Duodenal mucosa (tissue), 2 donors: ENCODE measurements around the gene PCYT2.
"Not testable (repeated sequence)": the region's sequence is repeated elsewhere in the genome, so short reads cannot be mapped to it uniquely, and the experiment has no call there.

ENCODE experiments used
- H3K27ac ChIP-seq: one replicate; pipeline ENCODE4 v1.7.0; 2013; ENCODE audit warnings: low read depth, low read length
- H3K27me3 ChIP-seq, 2 donors: one replicate each; pipeline ENCODE4 v1.7.0; 2013; ENCODE audit warnings: low read length in 2 of 2, control low read depth in 1 of 2; ENCODE audit not compliant: insufficient read depth in 2 of 2, control insufficient read depth in 1 of 2
- H3K36me3 ChIP-seq, 2 donors: one replicate each; pipeline ENCODE4 v1.7.0; 2013; ENCODE audit warnings: low read length in 2 of 2, control low read depth in 1 of 2; ENCODE audit not compliant: insufficient read depth in 2 of 2, control insufficient read depth in 1 of 2
- H3K4me1 ChIP-seq, 2 donors: one replicate each; pipeline ENCODE4 v1.7.0; 2013; ENCODE audit warnings: low read length in 2 of 2, control low read depth in 1 of 2; ENCODE audit not compliant: insufficient read depth in 2 of 2, control insufficient read depth in 1 of 2
- H3K4me3 ChIP-seq, 2 donors: one replicate each; pipeline ENCODE4 v1.7.0; 2013; ENCODE audit warnings: low read length in 2 of 2, low read depth in 1 of 2
- H3K9ac ChIP-seq, 2 donors: one replicate each; pipeline ENCODE4 v1.7.0; 2013; ENCODE audit warnings: low read length in 2 of 2, low read depth in 1 of 2
- H3K9me3 ChIP-seq, 2 donors: one replicate each; pipeline ENCODE4 v1.7.0; 2013; ENCODE audit warnings: low read length in 2 of 2, control low read depth in 1 of 2; ENCODE audit not compliant: control insufficient read depth in 1 of 2

Gene PCYT2

GRCh38 chr17:81954131-81955057 lies 43.2 kb upstream of the PCYT2 start:
- H3K9ac ChIP-seq = no peak overlapping the region
- H3K4me3 ChIP-seq = no peak overlapping the region
- H3K27ac ChIP-seq = no peak overlapping the region
- peaks cover 14 to 15% of the 10 kb centered on the region in 2 donors for H3K27me3 ChIP-seq
- no peaks in the 10 kb centered on the region for H3K9me3 ChIP-seq
- H3K4me1 ChIP-seq = no peaks in the 10 kb centered on the region
- H3K36me3 ChIP-seq = no peaks in the 10 kb centered on the region

- not testable (repeated sequence) for H3K4me1 ChIP-seq
Measured at GRCh38 chr17:81953443-81953842, 42.2 kb upstream of the PCYT2 start.

GRCh38 chr17:81952792-81953228 lies 41.6 kb upstream of the PCYT2 start:
- Histone ChIP-seq H3K4me1 (no peaks in the 10 kb centered on the region), H3K9me3 (no peaks in the 10 kb centered on the region), H3K27ac (no peak overlapping the region), H3K36me3 (no peaks in the 10 kb centered on the region), H3K27me3 (peaks cover 0 to under 1% of the 10 kb centered on the region in 2 donors), H3K4me3 (no peak overlapping the region), H3K9ac (no peak overlapping the region)

More at GRCh38 chr17:81953443-81953842, 42.2 kb upstream of the PCYT2 start:
- H3K4me3 ChIP-seq, H3K27ac ChIP-seq, H3K36me3 ChIP-seq, H3K27me3 ChIP-seq, H3K9me3 ChIP-seq, H3K9ac ChIP-seq: not testable (repeated sequence)

GRCh38 chr17:81951785-81952684 lies 40.8 kb upstream of the PCYT2 start:
- H3K9ac ChIP-seq = no peak overlapping the region
- no peak overlapping the region for H3K4me3 ChIP-seq
- no peaks in the 10 kb centered on the region for H3K27me3 ChIP-seq
- H3K27ac ChIP-seq = no peak overlapping the region
- H3K36me3 ChIP-seq = no peaks in the 10 kb centered on the region
- no peaks in the 10 kb centered on the region for H3K4me1 ChIP-seq
- no peaks in the 10 kb centered on the region for H3K9me3 ChIP-seq

GRCh38 chr17:81950501-81950900 lies 39.3 kb upstream of the PCYT2 start:
- Histone ChIP-seq H3K9me3 (no peaks in the 10 kb centered on the region), H3K27ac (no peak overlapping the region), H3K27me3 (no peaks in the 10 kb centered on the region), H3K9ac (no peak overlapping the region), H3K36me3 (no peaks in the 10 kb centered on the region), H3K4me3 (no peak overlapping the region), H3K4me1 (no peaks in the 10 kb centered on the region)

GRCh38 chr17:81948635-81949378 lies 37.6 kb upstream of the PCYT2 start:
- Histone ChIP-seq H3K9ac (no peak overlapping the region), H3K4me1 (no peaks in the 10 kb centered on the region), H3K4me3 (no peak overlapping the region), H3K9me3 (no peaks in the 10 kb centered on the region), H3K36me3 (no peaks in the 10 kb centered on the region), H3K27ac (no peak overlapping the region), H3K27me3 (no peaks in the 10 kb centered on the region)

- no peak within 1 kb of the TSS for H3K27ac ChIP-seq
- no peak within 1 kb of the TSS for H3K4me3 ChIP-seq
- H3K4me1 ChIP-seq = no peaks in the 10 kb centered on the region
- H3K9me3 ChIP-seq = no peaks in the 10 kb centered on the region
- no peaks in the 10 kb centered on the region for H3K36me3 ChIP-seq
- no peak within 1 kb of the TSS for H3K9ac ChIP-seq
- no peaks in the 10 kb centered on the region for H3K27me3 ChIP-seq
Measured at GRCh38 chr17:81947189-81947588, 36.0 kb upstream of the PCYT2 start, which contains the start of gene MYADML2. MYADML2 (minus strand) TSS chr17:81947233; CDS start chr17:81941741, 5,492 bp downstream.

- Histone ChIP-seq H3K27ac (no peak overlapping the region), H3K27me3 (no peaks in the 10 kb centered on the region), H3K4me1 (peaks cover 0 to 18% of the 10 kb centered on the region in 2 donors), H3K36me3 (no peaks in the 10 kb centered on the region), H3K9ac (no peak overlapping the region), H3K9me3 (no peaks in the 10 kb centered on the region), H3K4me3 (no peak overlapping the region)
Measured at GRCh38 chr17:81944858-81945257, 33.7 kb upstream of the PCYT2 start.

- peak overlapping the region in 1 of 2 donors; percentile 59 for H3K4me3 ChIP-seq
- H3K27me3 ChIP-seq = no peaks in the 10 kb centered on the region
- H3K27ac ChIP-seq = no peak overlapping the region
- no peak overlapping the region for H3K9ac ChIP-seq
- H3K4me1 ChIP-seq = peaks cover 0 to 18% of the 10 kb centered on the region in 2 donors
- H3K36me3 ChIP-seq = no peaks in the 10 kb centered on the region
- no peaks in the 10 kb centered on the region for H3K9me3 ChIP-seq
Measured at GRCh38 chr17:81942167-81942553, 31.0 kb upstream of the PCYT2 start.
